Mesangial cell (primary cell): ENCODE results near the gene COG8. TPM values are rescaled to one million over a fixed set of nuclear protein-coding genes. Genes with fewer than 3 reads are reported as not detected.

Experiments
- total RNA-seq: library from RNA; depleted of rRNA; stranded (reverse); fragments of >200 nt; gene quantifications from 2 replicates; pipeline ENCODE4 v1.2.3, GENCODE V29; 2015

The COG8 gene
- total RNA-seq, result 47.6 and 63.3 TPM in 2 replicates

GRCh38 chr16:69339289-69340094 lies at the start of gene COG8, which contains the start of gene NIP7:
Gene COG8 (minus strand): TSS chr16:69339564. CDS start chr16:69339552, 12 bp downstream.
Gene NIP7 (plus strand): TSS chr16:69339772. CDS start chr16:69339830, 58 bp downstream.

GRCh38 chr16:69351309-69352027 lies 12.1 kb upstream of the COG8 start, which contains the start of gene TMED6:
Gene TMED6 (minus strand): TSS chr16:69351786. CDS start chr16:69351753, 33 bp downstream.

GRCh38 chr16:69330286-69331109 lies 8.9 kb downstream of the COG8 start, which contains the start of gene PDF:
Gene PDF (minus strand): TSS chr16:69330588. CDS start chr16:69330570, 18 bp downstream.

GRCh38 chr16:69310653-69311532 lies 28.5 kb downstream of the COG8 start, which contains the start of gene VPS4A:
Gene VPS4A (plus strand): TSS chr16:69311350. CDS start chr16:69311512, 162 bp downstream.

Other genes starting within 250 kb of the COG8 start
- gene HAS3, start 233.9 kb downstream of the COG8 start, total RNA-seq, result 1.0 and 3.6 TPM in 2 replicates
- 98.4 and 111 TPM in 2 replicates for gene CHTF8, start 207.0 kb downstream of the COG8 start, total RNA-seq
- 21.9 and 36.8 TPM in 2 replicates for gene UTP4, start 206.9 kb downstream of the COG8 start, total RNA-seq
- 26.7 and 29.8 TPM in 2 replicates for gene SNTB2, start 152.4 kb downstream of the COG8 start, total RNA-seq
- 26.5 and 37.5 TPM in 2 replicates for gene VPS4A, start 28.2 kb downstream of the COG8 start, total RNA-seq
- gene PDF, start 9.0 kb downstream of the COG8 start, total RNA-seq, result 23.3 and 30.1 TPM in 2 replicates
- 16.0 and 28.0 TPM in 2 replicates for gene NIP7, start 208 bp upstream of the COG8 start, total RNA-seq
- not detected in 2 replicates for gene TMED6, start 12.2 kb upstream of the COG8 start, total RNA-seq
- gene TERF2, start 46.4 kb upstream of the COG8 start, total RNA-seq, result 7.8 and 12.5 TPM in 2 replicates
- gene CYB5B, start 85.1 kb upstream of the COG8 start, total RNA-seq, result 37.6 and 79.5 TPM in 2 replicates
- 8.6 and 24.1 TPM in 2 replicates for gene NFAT5, start 226.4 kb upstream of the COG8 start, total RNA-seq